Activated CD8-positive, alpha-beta memory T cell treated with anti-CD3 and anti-CD28 coated beads for 24 hours (primary cell): ENCODE data around the gene TFE3.

ENCODE experiments used
- DNase-seq: peaks from one replicate; pipeline ENCODE4 v3.0.0-alpha.2; 2020

TFE3 gene

DNA sequence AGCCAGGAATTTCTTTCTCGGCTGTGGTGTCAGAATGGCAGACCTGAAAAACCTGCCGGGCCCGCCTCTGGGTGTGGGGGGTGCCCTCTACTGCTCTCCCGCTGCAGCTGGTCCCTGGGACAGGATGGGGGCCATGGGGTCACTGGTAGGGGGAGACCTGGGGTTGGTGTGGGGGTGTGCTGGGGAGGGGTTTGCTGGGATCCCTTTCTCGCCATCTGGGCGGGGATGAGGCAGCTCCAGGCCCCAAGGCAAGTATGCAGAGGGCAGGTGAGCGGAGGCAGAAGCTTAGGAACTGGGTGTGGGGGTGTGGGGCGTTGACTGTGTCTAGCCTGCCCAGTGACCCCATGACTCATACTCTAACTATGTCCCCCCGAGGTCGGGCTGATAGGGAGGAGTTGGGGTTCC, 16.5 kb upstream of the TFE3 start:
- no peak for DNase-seq

DNA sequence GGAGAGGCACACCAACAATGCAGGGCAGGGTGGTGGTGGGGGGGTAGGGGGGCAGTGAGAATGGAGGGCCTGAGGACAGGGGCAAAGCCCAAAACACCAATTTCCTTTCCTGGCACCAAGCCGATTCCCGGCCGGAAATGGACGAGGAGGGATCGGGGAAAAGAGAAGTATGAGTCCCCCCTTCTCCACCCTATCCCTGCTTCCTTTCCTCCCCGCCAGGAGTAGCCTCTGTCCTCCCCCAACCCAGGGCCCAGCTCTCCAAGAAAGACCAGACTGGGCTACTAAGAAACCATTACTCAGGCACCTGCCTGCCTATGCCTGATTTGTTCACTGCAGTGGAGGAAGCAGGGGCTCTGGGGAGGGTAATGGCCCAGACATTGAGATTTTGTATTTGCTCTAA, 16.0 kb upstream of the TFE3 start:
- DNase-seq = no peak

- DNase-seq = no peak
These were observed 15.6 kb upstream of the TFE3 start, which contains the start of gene CCDC120 for GRCh38 chrX:49058794-49059193. Gene CCDC120, plus strand, starts transcription at chrX:49058999. Its CDS starts 3,043 bp downstream, at chrX:49062042.

DNA sequence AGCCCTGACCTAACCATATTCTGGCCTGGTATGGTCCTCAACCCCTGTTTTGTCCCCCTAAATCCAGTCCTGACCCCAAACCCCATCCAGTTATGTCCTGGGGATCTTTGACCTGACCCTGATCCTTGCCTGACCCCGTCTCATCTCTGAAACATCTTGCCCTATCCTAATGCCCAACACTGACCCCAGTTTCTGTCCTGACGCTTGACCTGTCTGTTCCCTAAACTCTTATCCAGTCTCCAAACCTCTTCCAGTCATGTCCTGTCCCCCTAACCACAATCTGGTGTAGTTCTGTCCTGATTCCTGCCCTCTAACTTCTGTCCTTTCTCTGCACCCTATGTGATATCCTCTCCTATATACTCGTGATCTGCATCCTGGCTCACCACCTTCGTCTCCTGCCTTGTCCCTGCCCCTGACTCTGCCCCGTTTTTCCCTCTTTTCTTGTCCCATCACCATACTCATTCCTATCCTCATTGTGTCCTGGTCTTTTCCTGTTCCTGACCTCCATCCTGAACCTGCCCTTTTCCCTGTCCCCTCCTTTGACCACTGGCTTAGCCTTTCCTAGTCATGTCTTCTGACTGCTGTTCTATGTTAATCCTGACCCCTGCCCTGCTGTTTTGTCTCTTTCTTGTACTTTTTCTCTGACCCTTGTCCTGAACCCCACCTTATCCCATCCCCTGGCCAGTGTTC, 11.1 kb upstream of the TFE3 start:
- DNase-seq = no peak

GRCh38 chrX:49053223-49054072, 10.3 kb upstream of the TFE3 start:
- peak; percentile 78 for DNase-seq

DNA sequence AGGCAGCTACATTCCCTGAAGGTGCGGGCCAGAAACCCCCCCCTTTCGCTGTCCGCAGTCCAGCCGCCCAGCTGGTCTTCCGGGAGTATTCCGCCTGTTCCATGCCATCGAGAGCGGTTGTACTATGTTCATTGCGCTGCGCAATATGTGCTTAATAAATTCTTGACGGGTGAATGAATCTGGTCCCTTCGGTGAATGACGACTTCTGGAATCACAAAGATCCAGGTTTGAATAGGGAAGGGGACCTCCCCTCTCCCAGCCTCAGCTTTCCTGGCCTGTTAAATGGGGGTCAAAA, 777 bp upstream of the TFE3 start:
- DNase-seq = no peak

DNA sequence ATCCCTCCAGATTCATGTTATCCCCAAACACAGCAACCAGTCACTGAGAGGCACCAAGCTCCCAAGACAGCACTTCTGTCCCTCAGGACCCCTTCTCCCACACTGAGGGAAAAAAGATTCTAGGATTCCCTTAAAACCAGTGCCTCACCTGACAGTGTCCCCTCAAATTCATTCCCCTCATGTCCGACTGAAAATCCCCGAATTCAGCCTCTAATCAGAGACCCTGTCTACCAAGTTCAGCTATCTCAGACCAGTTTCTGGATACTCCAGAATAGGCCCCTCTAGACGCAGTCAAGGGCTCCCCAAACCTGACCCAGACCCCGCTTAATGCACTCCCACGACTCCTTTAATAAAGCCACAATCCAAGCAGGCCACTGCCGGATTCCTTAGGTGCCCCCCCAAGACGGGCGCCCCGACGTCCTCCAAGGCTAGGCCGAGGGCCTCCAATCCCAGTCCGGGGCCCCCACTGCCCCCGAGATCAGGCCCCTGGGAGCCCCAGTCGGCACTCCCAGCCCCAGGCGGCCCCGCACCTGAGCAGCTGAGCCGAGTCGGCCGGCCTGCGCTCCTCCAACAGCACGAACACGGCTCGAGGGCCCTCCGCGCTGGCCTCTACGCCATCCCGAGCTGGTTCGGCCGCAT, 457 bp downstream of the TFE3 start:
- no peak for DNase-seq

DNA sequence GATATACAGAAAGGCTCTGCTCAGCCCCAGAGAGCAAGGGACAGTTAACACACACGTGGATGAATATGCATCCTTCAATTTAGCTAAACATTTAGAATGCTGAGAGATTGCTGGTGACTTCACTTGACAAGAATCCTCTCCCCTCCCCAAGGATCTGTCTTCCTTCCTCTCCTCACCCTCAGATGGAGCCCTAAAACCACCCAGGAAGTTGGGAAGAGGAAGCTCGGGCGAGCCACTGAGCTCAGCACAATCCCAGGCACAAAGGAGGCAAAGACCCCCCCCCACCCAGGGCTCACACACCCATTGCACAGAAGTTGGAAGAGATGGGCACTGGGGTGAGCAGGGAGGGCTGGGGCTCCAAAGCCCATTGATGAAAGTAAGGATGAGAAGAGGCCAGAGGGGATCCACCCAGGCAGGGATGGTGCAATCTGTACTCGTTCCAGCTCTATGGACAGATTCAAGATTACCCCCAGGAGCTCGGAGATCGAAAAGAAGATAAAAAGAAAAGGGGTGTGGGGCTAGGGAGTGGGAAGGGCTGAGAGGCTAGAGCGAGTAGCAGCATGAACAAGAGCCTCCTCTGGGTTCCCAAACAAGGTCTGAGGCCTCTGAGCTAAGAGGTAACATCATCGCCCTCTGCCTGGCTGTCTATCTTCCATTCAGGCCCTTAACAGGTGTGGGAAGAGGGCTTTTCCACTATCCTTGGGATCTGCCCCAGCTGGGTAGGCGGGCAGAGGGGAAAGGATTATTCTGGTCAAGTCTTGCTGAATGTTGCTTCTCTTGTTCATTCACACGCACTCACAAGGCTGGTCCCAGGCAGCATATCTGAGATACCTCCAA, 1.2 kb downstream of the TFE3 start:
- DNase-seq = no peak

DNA sequence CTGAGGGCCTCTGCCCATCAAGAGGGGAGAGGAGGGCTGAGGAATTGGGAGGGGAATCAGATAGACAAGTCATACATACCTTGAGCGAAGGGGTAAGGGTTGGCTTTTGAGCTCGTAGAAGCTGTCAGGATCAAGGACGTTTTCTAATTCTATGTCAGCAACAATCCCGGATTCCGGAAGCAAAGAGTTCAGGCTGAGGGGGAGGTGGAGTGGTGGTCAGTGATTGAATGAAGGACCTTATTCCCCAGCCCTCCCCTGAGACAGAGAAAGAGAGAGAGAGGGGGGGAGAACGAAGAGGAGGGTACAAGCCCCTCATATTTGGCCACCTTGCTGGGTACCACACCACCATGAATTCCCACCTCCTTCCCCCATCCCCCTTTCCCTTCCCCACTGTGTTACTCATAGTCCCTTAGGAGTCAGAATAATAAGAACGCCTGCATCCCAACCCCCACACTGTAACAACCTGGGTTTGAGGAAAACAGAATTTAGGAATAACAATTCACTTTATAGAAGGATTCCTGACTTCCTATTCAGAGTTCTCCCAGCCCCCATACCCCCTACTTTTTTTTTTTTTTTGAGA, 2.7 kb downstream of the TFE3 start:
- no peak for DNase-seq

DNA sequence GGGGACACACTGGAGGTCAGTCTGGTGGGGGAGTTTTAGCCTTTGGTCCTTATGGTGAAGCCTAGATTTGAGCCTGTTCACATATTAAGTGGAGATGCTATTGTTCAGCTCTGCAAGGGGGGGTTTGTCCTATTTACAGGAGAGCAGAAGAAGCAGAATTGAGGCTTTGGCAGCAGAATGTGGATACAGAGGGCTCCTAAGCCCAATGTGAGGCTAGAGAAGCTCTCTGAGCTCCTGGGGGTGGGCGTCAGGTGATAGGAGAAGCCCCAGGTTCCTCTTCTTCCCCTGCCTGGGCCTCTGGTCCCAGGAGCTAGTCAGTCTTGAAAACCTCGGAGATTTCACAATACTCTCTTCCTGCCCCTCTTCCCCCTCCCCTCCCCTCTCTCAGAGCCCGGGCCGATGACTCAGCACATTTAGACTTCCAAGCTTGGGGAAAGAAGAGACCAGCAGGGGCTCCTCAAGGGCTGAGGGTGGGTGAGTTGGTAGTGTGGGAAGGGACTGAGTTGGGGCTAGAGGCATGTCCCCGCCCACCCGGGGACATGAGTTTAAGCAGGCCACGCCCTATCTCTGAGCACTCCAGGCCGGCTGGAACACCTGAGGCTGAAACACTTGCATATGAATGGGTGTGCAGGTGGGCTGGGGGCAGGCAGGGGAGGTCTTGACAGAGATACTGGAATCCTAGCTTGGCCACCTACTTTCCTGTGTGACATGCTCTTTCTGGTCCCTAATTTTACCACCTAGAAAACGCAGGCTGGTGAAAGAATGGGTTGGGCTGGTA, 3.4 kb downstream of the TFE3 start:
- DNase-seq = peak; percentile 70

DNA sequence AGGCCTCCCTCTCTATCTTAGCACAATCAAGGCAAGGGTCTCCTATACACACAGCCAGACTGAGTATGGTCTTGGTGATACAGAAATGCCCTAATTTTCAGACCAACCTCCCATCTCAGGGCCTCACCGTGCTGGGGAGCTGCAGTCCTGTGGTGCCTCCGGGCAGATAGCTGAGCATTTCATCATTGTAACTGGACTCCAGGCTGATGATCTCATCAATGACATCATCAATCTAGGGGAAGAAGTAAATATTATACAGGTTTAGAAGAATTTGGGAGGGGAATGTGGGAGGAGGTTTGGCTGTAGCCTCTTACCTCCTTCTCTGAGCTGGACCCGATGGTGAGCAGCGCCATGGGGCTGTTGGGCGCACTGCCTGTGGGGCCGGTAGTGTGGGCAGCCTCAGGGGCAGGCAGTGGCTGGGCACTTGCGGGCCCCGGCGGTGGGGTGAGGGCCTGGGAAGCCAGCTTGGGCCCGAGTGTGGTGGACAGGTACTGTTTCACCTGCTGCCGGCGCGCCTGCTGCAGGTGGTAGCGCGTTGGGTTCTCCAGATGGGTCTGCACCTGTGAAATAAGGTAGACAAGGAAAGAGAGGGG, 5.2 kb downstream of the TFE3 start:
- DNase-seq = no peak

GRCh38 chrX:49030283-49030682, 12.9 kb downstream of the TFE3 start:
- DNase-seq = no peak

DNA sequence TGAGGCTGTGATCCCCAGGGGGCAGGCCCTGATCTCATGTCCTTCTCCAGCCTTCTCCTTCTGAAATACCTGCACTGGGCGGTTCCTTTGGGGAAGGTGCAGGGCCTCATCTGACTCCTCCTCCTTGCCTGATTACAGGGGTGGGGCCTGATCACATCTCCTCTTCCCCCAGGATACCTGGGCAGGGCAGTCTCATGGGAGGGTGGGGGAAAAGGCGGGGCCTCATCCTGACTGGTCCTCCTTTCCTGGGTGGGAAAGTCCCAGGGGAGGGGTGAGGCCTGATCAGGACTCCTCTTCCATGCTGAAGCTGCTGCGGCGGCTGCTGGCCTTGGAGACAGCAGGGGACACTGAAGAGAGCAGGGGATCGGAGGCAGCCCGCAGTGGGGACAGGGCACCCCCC, 13.3 kb downstream of the TFE3 start:
- DNase-seq = no peak

GRCh38 chrX:49019599-49020249, 23.4 kb downstream of the TFE3 start:
- DNase-seq = no peak

- no peak for DNase-seq
These were observed 24.1 kb downstream of the TFE3 start for GRCh38 chrX:49019050-49019449.

- no peak for DNase-seq
These were observed 39.5 kb downstream of the TFE3 start for GRCh38 chrX:49003696-49004095.

DNA sequence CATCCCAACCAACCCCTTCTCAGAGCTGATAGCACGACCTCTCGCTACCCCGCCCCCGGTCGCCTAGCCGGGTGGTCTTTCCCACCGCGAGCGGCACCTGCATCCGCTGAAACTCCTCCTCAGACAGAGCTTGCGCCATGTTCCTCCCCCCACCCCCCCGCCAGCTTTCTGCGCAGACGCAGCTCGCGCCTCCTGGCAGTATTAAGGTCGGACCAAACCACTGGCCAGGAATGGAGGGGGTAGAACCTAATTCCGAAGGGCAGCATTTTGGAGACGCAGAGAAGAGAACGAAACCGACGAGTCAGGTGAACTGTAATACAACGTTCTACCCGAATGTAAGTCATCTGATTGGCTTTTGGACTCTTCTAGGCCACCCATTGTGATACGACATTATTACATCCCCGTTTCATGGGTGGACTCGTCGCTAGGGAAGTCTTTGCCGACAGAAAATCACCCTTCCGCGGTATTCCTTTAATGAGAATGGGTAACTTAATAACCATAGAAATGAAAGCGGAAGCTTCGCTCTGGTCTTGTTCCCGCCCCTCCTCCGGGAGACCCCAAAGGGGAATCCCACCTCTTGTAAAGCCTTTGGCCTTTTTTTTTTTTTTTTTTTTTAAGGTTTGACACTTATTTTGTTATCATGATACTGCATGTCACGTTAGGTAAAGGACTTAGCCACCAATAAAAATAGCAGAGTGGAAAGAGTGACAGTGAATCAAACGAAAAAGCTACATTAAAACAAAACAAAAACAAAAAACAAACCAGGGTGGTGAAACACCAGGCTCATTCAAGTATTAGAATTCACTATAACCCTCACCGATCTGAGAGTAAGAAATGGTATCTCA, 40.8 kb downstream of the TFE3 start, which contains the start of gene GRIPAP1:
Gene GRIPAP1 (minus strand): TSS at position 174 of the 845 bp plus-strand sequence. CDS start 35 bp downstream, at position 139.
- DNase-seq = peak; percentile 86

DNA sequence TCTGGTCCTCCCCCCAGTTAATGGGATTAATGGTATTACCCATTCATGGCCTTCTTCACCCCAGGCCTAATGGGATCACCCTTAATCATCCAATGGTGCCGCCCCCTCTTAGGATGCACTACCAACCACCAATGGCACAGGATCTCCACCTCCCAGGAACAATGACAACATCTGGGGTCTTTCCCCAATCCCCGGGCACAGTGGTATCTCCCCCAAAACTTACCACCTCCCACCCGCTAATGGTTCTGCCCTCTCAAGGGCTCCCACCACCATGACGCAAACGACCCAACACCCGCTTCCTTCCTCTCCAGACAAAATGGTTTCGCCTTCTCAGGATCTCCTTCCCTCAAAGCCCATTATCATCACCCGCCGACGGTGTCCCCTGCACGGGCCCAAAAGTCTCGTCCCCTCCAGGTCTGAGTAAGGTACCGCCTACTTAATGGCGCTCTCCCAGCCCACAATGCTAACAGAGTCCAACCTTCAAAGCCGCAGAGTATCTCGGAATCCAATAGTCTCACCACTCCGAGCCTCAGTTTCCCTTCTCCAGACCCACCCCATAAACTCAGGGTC, 41.6 kb downstream of the TFE3 start:
- no peak for DNase-seq

- no peak for DNase-seq
These were observed 42.5 kb downstream of the TFE3 start for GRCh38 chrX:49000636-49001035.
